Astrocyte of the spinal cord (primary cell): ENCODE results near the gene CEBPE.
A peak's percentile ranks its signal among the peaks of the same experiment; 100 is the strongest.

ENCODE experiments used
- DNase-seq: peaks from one replicate; pipeline ENCODE4 v3.0.0; 2011; ENCODE audit warnings: low read depth, low spot score
- H3K4me3 ChIP-seq: 2 replicates; pipeline ENCODE4 v1.5.1; 2011; ENCODE audit warnings: low read depth, mild to moderate bottlenecking, low read length, moderate library complexity
- CTCF ChIP-seq: IDR thresholded peaks from 2 replicates; pipeline ENCODE4 v1.5.1; 2012; ENCODE audit warnings: low read depth, mild to moderate bottlenecking, low read length, inconsistent platforms
- in situ Hi-C: cut with HindIII; loops from 2 replicates; pipeline ENCODE4 v1.10.0; 2017; ENCODE audit warnings: low sequenced_read_pairs

The CEBPE gene

GRCh38 chr14:23119363-23120327 is 590 bp upstream of the CEBPE start:
- no peak for TF ChIP-seq CTCF
- no peak overlapping the region for H3K4me3 ChIP-seq
- in situ Hi-C loops = no loop called here
- DNase-seq = no peak

GRCh38 chr14:23117371-23118020 is 1.6 kb downstream of the CEBPE start:
- no peak for TF ChIP-seq CTCF
- H3K4me3 ChIP-seq = no peak overlapping the region
- no peak for DNase-seq
- in situ Hi-C loops = no loop called here

- in situ Hi-C loops = no loop called here
- TF ChIP-seq CTCF = no peak
- no peak for DNase-seq
- no peak overlapping the region for H3K4me3 ChIP-seq
These were observed 3.1 kb downstream of the CEBPE start for GRCh38 chr14:23115918-23116317.

GRCh38 chr14:23115039-23115731 is 3.9 kb downstream of the CEBPE start:
- peak; percentile 96 for DNase-seq
- in situ Hi-C loops = no loop called here
- no peak overlapping the region for H3K4me3 ChIP-seq
- TF ChIP-seq CTCF = no peak

- DNase-seq = no peak
- H3K4me3 ChIP-seq = no peak overlapping the region
- in situ Hi-C loops = no loop called here
- no peak for TF ChIP-seq CTCF
These were observed 4.4 kb downstream of the CEBPE start for GRCh38 chr14:23114669-23115038.

- DNase-seq = no peak
- in situ Hi-C loops = no loop called here
- no peak overlapping the region for H3K4me3 ChIP-seq
- no peak for TF ChIP-seq CTCF
These were observed 5.0 kb downstream of the CEBPE start for GRCh38 chr14:23114120-23114458.
